HG03342 (cell line): ENCODE results near the gene DPH5.
"Not testable (repeated sequence)": the region's sequence is repeated elsewhere in the genome, so short reads cannot be mapped to it uniquely, and the experiment has no call there.

Experiments
- ATAC-seq: cut with Tn5 transposase; IDR thresholded peaks from one replicate; pipeline ENCODE4 v1.9.1; 2021; ENCODE audit warnings: mild to moderate bottlenecking, moderate library complexity; ENCODE audit not compliant: unreplicated experiment

DPH5 gene

DNA sequence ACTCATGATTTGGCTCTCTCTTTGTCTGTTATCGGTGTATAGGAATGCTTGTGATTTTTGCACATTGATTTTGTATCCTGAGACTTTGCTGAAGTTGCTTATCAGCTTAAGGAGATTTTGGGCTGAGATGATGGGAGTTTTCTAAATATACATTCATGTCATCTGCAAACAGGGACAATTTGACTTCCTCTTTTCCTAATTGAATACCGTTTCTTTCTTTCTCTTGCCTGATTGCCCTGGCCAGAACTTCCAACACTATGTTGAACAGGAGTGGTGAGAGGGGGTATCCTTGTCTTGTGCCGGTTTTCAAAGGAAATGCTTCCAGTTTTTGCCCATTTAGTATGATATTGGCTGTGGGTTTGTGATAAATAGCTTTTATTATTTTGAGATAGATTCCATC, 79.5 kb downstream of the DPH5 start:
- ATAC-seq: not testable (repeated sequence)

DNA sequence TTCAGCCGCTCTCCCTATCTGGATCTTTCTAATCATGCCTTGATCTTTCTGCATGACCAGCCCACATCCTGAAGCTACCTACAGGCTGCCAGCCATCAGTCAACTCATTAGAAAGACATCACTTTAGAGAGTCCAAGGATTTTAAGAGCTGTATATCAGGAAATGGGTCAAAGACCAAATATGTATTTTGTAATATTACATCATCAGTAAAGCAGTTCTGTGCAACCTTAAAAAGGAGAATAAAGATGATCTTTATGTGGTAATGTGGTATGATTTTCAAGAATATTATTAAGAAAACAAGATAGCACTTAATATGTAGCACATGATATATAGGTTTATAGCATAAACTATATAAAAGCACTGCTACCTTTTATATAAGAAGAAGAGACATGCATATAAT, 82.1 kb downstream of the DPH5 start:
- no peak for ATAC-seq

DNA sequence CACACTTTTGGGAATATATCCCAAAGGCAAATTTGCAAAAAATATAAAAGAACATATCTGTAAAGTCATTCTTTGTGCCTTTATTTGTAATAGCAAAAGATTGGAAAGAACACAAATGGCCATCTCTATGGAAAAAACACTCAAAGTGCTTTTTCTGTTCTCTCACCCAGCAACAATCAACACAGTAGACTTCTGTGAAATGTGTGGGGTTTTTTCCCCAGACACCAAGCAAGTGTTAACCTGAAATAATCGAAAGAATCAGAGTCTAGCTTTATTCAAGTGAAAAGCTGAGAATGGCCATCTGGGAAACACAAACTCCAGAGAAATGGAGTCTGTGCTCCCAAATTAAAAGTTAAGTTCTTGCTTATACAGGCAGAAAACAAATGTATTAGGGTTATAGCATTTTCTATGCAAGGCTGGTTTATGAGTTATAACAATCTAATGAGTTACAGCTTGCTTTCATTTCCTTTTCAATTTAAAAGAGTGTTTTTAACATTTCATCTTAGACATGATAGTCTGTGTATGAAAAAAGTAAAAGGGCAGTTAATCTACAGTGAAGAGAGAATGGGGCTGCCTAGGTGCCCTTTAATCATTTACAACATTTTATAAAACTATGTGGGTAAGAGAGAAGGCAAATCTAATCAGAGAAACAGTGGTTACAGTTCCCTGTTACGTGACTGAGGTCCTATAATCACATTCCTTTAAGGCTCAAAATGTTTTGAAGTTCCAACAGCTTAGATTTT, 83.1 kb downstream of the DPH5 start:
- ATAC-seq: no peak

DNA sequence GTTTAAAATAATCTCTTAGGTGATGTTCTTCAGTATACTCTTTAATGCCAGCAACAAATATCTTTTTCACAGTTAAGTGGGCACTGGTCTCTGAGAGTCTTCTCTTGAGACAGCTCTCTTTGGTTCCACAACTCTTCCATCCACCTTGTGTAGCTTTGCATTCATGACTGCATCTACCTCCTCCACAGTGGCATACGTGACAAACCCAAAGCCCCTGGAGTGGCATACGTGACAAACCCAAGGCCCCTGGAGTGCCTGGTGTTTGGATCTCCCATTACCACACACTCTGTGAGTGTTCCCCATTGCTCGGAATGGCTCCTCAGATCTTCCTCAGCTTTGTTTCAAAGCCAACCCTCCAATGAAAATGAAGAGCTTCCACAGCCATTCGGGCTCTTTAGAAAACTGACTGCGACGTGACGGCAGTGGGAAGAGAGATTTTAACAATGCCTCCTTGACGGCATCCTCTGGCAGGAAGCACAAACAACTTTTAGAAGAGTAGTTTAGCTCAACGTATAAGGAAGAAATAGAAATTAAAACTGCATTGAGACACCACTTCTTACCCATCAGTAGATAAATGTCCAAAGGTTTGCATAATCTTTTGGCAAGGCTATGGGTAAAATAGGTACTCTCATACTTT, 83.9 kb downstream of the DPH5 start:
- ATAC-seq: no peak

DNA sequence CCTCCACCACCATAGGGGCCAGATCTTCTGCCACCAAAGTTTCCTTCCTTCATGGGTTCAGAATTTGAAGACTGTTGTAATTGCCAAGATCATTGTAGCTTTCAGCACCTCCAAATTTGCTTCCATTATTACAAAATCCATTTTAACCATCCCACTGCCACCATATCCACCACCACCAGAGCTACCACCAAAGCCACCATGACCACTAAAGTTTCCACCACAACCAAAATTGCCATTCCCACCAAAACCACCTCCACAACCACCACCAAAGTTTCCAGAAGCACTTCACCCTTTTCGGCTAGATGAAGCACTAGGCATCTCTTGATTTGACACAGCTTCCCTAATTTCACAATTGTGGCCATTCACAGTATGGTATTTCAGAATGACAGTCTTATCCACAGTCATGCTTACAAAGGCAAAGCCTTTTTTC, 84.5 kb downstream of the DPH5 start:
- no peak for ATAC-seq
